Naive thymus-derived CD4-positive, alpha-beta T cell (primary cell): ENCODE measurements around the gene C14orf132. TPM values are rescaled to one million over a fixed set of nuclear protein-coding genes. Genes with fewer than 3 reads are reported as not detected.
"Not testable (repeated sequence)": the region's sequence is repeated elsewhere in the genome, so short reads cannot be mapped to it uniquely, and the experiment has no call there.

Experiments
- ATAC-seq: fragments of 150-1000 bp; cut with Tn5 transposase; 2 replicates; pipeline ENCODE4 v1.10.0; 2021; ENCODE audit warnings: mild to moderate bottlenecking, moderate library complexity
- CTCF ChIA-PET: fragments of 350-600 bp; sonication (Branson Sonifier 250); formaldehyde crosslinking; loops from one replicate; lab custom pipeline; 2021; ENCODE audit warnings: antibody characterized with exemption; lab: Charles Lee
- POLR2A ChIA-PET: fragments of 350-600 bp; sonication (Branson Sonifier 250); formaldehyde crosslinking; loops from one replicate; lab custom pipeline; 2021; ENCODE audit warnings: antibody characterized with exemption, inconsistent platforms; lab: Charles Lee
- DNase-seq, 9 donors: peaks; one replicate each; pipeline versions ENCODE4 v3.0.0 to v3.0.0-alpha.2; 2020 to 2022; ENCODE audit warnings: mixed read lengths in 1 of 9
- H3K27ac ChIP-seq: one replicate; pipeline ENCODE4 v1.7.0; 2013; ENCODE audit warnings: mild to moderate bottlenecking, low read depth, low read length, moderate library complexity
- H3K27me3 ChIP-seq, 2 donors: one replicate each; pipeline ENCODE4 v1.7.0; 2013; ENCODE audit warnings: low read length in 2 of 2, mild to moderate bottlenecking in 2 of 2, moderate library complexity in 2 of 2; ENCODE audit not compliant: control insufficient read depth in 2 of 2, insufficient read depth in 2 of 2
- H3K36me3 ChIP-seq, 3 experiments: 1 replicate in 2 of 3; 2 replicates in 1 of 3; pipeline ENCODE4 v1.7.0; 2013; ENCODE audit warnings: low read length in 3 of 3, mild to moderate bottlenecking in 3 of 3, moderate library complexity in 1 of 3; ENCODE audit not compliant: insufficient read depth in 3 of 3, control insufficient read depth in 2 of 3
- H3K4me1 ChIP-seq, 2 donors: one replicate each; pipeline ENCODE4 v1.7.0; 2013; ENCODE audit warnings: low read length in 2 of 2, mild to moderate bottlenecking in 2 of 2, moderate library complexity in 1 of 2; ENCODE audit not compliant: control insufficient read depth in 2 of 2, insufficient read depth in 2 of 2
- H3K4me3 ChIP-seq: 2 replicates; pipeline ENCODE4 v1.7.0; 2013; ENCODE audit warnings: mild to moderate bottlenecking, low read length
- H3K9me3 ChIP-seq, 3 experiments: 1 replicate in 2 of 3; 2 replicates in 1 of 3; pipeline ENCODE4 v1.7.0; 2013; ENCODE audit warnings: low read length in 3 of 3; ENCODE audit not compliant: control insufficient read depth in 2 of 3
- H3K27ac Mint-ChIP-seq, 9 donors: one replicate each; pipeline ENCODE4 v1.8.0; 2020 to 2022; ENCODE audit warnings: mixed read lengths in 9 of 9, mild to moderate bottlenecking in 8 of 9, moderate library complexity in 5 of 9, inconsistent platforms in 2 of 9
- H3K27me3 Mint-ChIP-seq, 5 donors: one replicate each; pipeline ENCODE4 v1.8.0; 2021 to 2022; ENCODE audit warnings: mixed read lengths in 5 of 5, mild to moderate bottlenecking in 1 of 5
- H3K36me3 Mint-ChIP-seq, 5 donors: one replicate each; pipeline ENCODE4 v1.8.0; 2020 to 2022; ENCODE audit warnings: mixed read lengths in 5 of 5, mild to moderate bottlenecking in 3 of 5, inconsistent platforms in 1 of 5
- H3K4me1 Mint-ChIP-seq, 7 donors: one replicate each; pipeline ENCODE4 v1.8.0; 2020 to 2022; ENCODE audit warnings: mixed read lengths in 7 of 7, mild to moderate bottlenecking in 3 of 7, inconsistent platforms in 1 of 7
- H3K4me3 Mint-ChIP-seq, 10 donors: one replicate each; pipeline ENCODE4 v1.8.0; 2020 to 2022; ENCODE audit warnings: mild to moderate bottlenecking in 10 of 10, mixed read lengths in 10 of 10, moderate library complexity in 6 of 10, inconsistent platforms in 2 of 10
- H3K9me3 Mint-ChIP-seq, 11 donors: one replicate each; pipeline ENCODE4 v1.8.0; 2020 to 2022; ENCODE audit warnings: mixed read lengths in 11 of 11, mild to moderate bottlenecking in 4 of 11, inconsistent platforms in 1 of 11, moderate library complexity in 1 of 11
- intact Hi-C, 2 donors: fragments of 100-400 bp; cut with micrococcal nuclease; formaldehyde crosslinking; loops; one replicate each; pipeline ENCODE4 v1.15.1; 2023
- polyA plus RNA-seq, 2 donors: library from polyadenylated mRNA; unstranded; fragments of 300-500 nt; fragmentation: Illumina TruSeq; gene quantifications; one replicate each; pipeline ENCODE4 v1.2.3, GENCODE V29; 2021
- total RNA-seq, 6 experiments: library from RNA in 5 of 6; stranded (reverse) in 5 of 6; gene quantifications; 1 replicate in 5 of 6; 2 replicates in 1 of 6; pipeline ENCODE4 v1.2.3 and lab custom pipeline; 2021 to 2026

C14orf132 gene
- total and polyA plus RNA-seq, 7 experiments from 2014 or later: 0.41 to 22.9 (median 7.2) TPM

DNA sequence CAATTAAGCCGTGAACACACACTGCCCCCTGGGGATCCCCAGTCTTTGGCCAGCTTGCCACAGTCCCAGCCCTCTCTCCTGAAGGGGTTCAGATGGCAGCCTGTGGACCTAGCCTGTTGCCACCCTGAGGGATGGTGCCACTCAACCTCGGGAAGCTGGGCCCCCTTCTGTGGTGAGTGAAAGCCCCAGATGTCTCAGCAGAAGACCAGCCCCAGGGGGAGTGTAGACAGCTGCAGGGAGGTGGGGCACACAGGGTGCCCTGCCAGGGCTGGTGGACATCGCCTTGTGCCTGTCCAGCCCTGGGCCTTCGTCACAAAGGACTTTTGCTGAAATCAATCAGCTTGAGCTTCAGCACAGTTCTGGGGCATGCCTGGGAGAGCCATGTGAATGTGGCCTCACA lies 32.4 kb downstream of the C14orf132 start:
- DNase-seq (no peak), ATAC-seq (no peak)
- Histone ChIP-seq H3K27ac (no peak overlapping the region), H3K9me3 (no peaks in the 10 kb centered on the region), H3K36me3 (no peaks in the 10 kb centered on the region), H3K4me1 (no peaks in the 10 kb centered on the region), H3K4me3 (no peak overlapping the region), H3K27me3 (no peaks in the 10 kb centered on the region)
- Mint-ChIP-seq H3K4me1 (peaks cover 0 to 3% (median 0%) of the 10 kb centered on the region in 7 donors), H3K36me3 (peaks cover 0 to 14% (median 4%) of the 10 kb centered on the region in 5 donors), H3K9me3 (peaks cover 0 to 4% (median 0%) of the 10 kb centered on the region in 11 donors), H3K27ac (no peak overlapping the region), H3K4me3 (no peak overlapping the region), H3K27me3 (peaks cover 0 to 18% (median 12%) of the 10 kb centered on the region in 5 donors)
- ChIA-PET CTCF (no interaction called here), POLR2A (no interaction called here)
- intact Hi-C loops: no loop called here

DNA sequence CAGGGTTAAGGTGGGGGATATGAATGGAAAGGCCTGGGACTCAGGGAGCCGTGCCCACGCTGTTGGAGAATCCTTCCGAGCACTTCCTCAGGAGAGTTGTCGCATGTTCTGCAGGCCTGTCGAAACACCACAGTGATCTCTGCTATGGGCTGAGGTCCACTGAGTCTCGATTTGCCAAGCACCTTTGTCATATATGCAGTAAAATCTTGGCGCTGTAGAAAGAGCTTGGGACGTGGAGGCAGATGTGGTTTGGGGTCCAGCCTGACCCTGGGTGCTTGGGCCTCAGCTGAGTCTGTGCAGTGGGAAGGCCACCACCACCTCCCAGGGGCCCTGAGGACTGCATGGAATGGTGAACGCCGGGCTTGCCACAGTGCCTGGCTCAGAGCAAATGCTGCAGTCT lies 32.9 kb downstream of the C14orf132 start:
- ChIA-PET CTCF (no interaction called here), POLR2A (interaction anchor here (0.8 kb wide), 1 partner anchor 531 kb away, joined by 6 read pairs; no protein-coding TSS in a partner anchor)
- Mint-ChIP-seq H3K9me3 (peaks cover 0 to 4% (median 0%) of the 10 kb centered on the region in 11 donors), H3K4me1 (peaks cover 0 to 3% (median 0%) of the 10 kb centered on the region in 7 donors), H3K4me3 (no peak overlapping the region), H3K36me3 (peaks cover 0 to 14% (median 4%) of the 10 kb centered on the region in 5 donors), H3K27ac (peak overlapping the region in 1 of 9 donors; percentile 11), H3K27me3 (peaks cover 0 to 18% (median 12%) of the 10 kb centered on the region in 5 donors)
- DNase-seq: no peak
- Histone ChIP-seq H3K4me3 (no peak overlapping the region), H3K27ac (no peak overlapping the region), H3K27me3 (no peaks in the 10 kb centered on the region), H3K9me3 (no peaks in the 10 kb centered on the region), H3K4me1 (no peaks in the 10 kb centered on the region), H3K36me3 (no peaks in the 10 kb centered on the region)
- intact Hi-C loops: no loop called here
- ATAC-seq: no peak

DNA sequence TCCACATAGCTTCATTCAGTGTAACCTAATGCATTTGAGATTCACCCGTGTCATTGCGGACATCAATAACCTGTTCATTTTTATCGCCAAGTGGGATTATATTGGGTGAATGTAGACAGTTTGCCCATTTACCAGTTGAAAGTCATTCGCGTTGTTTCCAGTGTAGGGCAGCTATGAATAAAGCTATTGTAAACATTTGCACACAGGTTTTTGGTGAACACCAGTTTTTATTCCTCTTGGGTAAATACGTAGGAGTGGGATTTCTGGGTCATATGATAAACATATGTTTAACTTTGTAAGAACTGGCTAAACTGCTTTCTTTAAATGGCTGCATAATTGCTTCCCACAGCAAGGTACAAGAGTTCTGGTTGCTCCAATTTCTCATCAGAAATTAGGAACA lies 33.6 kb downstream of the C14orf132 start:
- Mint-ChIP-seq H3K36me3 (peaks cover 0 to 14% (median 4%) of the 10 kb centered on the region in 5 donors), H3K4me1 (peaks cover 0 to 5% (median 0%) of the 10 kb centered on the region in 7 donors), H3K27me3 (peaks cover 0 to 24% (median 12%) of the 10 kb centered on the region in 5 donors), H3K27ac (no peak overlapping the region), H3K4me3 (no peak overlapping the region), H3K9me3 (peaks cover 0 to 4% (median 0%) of the 10 kb centered on the region in 11 donors)
- Histone ChIP-seq H3K27me3 (no peaks in the 10 kb centered on the region), H3K27ac (no peak overlapping the region), H3K9me3 (no peaks in the 10 kb centered on the region), H3K36me3 (no peaks in the 10 kb centered on the region), H3K4me1 (no peaks in the 10 kb centered on the region), H3K4me3 (no peak overlapping the region)
- ATAC-seq (no peak), DNase-seq (no peak)
- ChIA-PET CTCF (no interaction called here), POLR2A (interaction anchor here (0.8 kb wide), 1 partner anchor 532 kb away, joined by 6 read pairs; no protein-coding TSS in a partner anchor)
- intact Hi-C loops: no loop called here

DNA sequence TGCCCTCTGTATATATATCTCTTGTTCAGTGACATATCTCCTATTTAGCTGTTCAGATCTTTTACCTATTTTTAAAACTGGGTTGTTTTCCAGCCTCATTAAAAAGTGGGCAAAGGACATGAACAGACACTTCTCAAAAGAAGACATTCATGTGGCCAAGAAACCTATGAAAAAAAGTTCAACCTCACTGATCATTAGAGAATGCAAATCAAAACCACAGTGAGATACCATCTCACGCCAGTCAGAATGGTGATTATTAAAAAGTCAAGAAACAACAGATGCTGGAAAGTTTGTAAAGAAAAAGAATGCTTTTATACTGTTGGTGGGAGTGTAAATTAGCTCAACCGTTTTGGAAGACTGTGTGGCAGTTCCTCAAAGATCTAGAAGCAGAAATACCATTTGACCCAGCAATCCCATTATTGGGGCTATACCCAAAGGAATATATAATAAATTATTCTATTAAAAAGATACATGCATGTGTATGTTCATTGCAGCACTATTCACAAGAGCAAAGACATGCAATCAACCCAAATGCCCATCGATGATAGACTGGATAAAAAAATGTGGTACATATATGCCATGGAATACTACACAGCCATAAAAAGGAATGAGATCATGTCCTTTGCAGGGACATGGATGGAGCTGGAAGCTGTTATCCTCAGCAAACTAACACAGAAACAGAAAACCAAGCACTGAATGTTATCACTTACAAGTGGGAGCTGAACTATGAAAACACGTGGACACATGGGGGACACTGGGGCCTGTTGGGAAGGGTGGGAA lies 34.3 kb downstream of the C14orf132 start:
- DNase-seq, POLR2A ChIA-PET, H3K27ac Mint-ChIP-seq, H3K4me3 Mint-ChIP-seq, H3K4me1 Mint-ChIP-seq, H3K4me3 ChIP-seq, ATAC-seq, CTCF ChIA-PET, H3K4me1 ChIP-seq, H3K9me3 ChIP-seq, H3K9me3 Mint-ChIP-seq, intact Hi-C loops, H3K27ac ChIP-seq, H3K36me3 ChIP-seq, H3K27me3 ChIP-seq: not testable (repeated sequence)
- peaks cover 0 to 27% (median 12%) of the 10 kb centered on the region in 5 donors for H3K27me3 Mint-ChIP-seq
- peaks cover 0 to 12% (median 4%) of the 10 kb centered on the region in 5 donors for H3K36me3 Mint-ChIP-seq

DNA sequence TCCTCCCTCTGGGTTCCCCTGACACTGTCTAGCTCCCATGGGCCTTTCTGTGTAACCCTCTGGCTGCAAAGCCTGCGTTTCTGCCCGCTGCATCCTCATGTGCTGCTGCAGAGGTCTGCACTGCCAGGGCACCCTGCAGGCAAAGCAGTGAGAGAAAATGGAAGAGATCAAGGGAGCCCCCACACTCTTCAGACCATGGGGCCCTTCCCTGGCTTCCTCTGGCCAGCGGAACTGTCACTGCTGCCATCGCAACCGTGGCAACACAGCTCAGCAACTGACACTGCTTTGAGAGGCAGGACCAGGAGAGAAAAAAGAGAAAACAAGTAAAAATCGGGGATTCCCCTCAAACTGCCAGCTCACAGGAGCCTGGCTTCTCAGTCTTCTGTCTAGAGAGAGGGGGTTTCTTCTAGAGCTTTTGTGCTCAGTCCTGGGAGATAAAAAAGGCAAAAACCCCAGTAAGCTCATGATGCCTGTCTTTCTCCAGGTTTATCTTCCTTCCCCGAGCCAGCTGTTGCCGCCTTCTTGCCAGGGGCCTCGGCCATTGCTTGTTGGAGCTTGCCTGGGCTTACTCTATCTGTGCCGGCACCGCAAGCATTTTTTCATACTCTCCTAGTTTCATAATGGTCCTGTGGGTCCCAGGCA lies 38.9 kb downstream of the C14orf132 start:
- peak overlapping the region in 1 of 9 donors; percentile 27 for H3K27ac Mint-ChIP-seq
- H3K27me3 Mint-ChIP-seq: peaks cover 0 to 16% (median 5%) of the 10 kb centered on the region in 5 donors
- peaks cover 0 to 13% (median 0%) of the 10 kb centered on the region in 5 donors for H3K36me3 Mint-ChIP-seq
- Histone ChIP-seq H3K9me3 (no peaks in the 10 kb centered on the region), H3K27me3 (no peaks in the 10 kb centered on the region), H3K4me1 (no peaks in the 10 kb centered on the region), H3K4me3 (no peak overlapping the region), H3K36me3 (no peaks in the 10 kb centered on the region), H3K27ac (no peak overlapping the region)
- CTCF ChIA-PET: no interaction called here
- ATAC-seq (peak; percentile 12), DNase-seq (no peak)
- peaks cover 0 to 9% (median 0%) of the 10 kb centered on the region in 7 donors for H3K4me1 Mint-ChIP-seq
- H3K4me3 Mint-ChIP-seq: no peak overlapping the region
- peaks cover 0 to 4% (median 0%) of the 10 kb centered on the region in 11 donors for H3K9me3 Mint-ChIP-seq
- POLR2A ChIA-PET: no interaction called here
- intact Hi-C loops: no loop called here

- intact Hi-C loops: no loop called here
- H3K4me3 ChIP-seq: no peak overlapping the region
- H3K27me3 ChIP-seq: no peaks in the 10 kb centered on the region
- Mint-ChIP-seq H3K4me3 (no peak overlapping the region), H3K36me3 (peaks cover 0 to 13% (median 0%) of the 10 kb centered on the region in 5 donors), H3K9me3 (peaks cover 0 to 4% (median 0%) of the 10 kb centered on the region in 11 donors), H3K27ac (no peak overlapping the region), H3K27me3 (peaks cover 0 to 14% (median 5%) of the 10 kb centered on the region in 5 donors), H3K4me1 (peaks cover 0 to 9% (median 0%) of the 10 kb centered on the region in 7 donors)
- DNase-seq: no peak
- H3K4me1 ChIP-seq: no peaks in the 10 kb centered on the region
- ATAC-seq: no peak
- no peaks in the 10 kb centered on the region for H3K9me3 ChIP-seq
- ChIA-PET POLR2A (no interaction called here), CTCF (no interaction called here)
- no peak overlapping the region for H3K27ac ChIP-seq
- no peaks in the 10 kb centered on the region for H3K36me3 ChIP-seq
These were observed 39.5 kb downstream of the C14orf132 start for GRCh38 chr14:96078625-96079016.
